ENCODE measurements around the gene MACROD1. TPM values are rescaled to one million over a fixed set of nuclear protein-coding genes. Genes with fewer than 3 reads are reported as not detected.

Gene MACROD1
- total and polyA plus RNA-seq, 7 donors = 147 to 281 (median 180) TPM

DNA sequence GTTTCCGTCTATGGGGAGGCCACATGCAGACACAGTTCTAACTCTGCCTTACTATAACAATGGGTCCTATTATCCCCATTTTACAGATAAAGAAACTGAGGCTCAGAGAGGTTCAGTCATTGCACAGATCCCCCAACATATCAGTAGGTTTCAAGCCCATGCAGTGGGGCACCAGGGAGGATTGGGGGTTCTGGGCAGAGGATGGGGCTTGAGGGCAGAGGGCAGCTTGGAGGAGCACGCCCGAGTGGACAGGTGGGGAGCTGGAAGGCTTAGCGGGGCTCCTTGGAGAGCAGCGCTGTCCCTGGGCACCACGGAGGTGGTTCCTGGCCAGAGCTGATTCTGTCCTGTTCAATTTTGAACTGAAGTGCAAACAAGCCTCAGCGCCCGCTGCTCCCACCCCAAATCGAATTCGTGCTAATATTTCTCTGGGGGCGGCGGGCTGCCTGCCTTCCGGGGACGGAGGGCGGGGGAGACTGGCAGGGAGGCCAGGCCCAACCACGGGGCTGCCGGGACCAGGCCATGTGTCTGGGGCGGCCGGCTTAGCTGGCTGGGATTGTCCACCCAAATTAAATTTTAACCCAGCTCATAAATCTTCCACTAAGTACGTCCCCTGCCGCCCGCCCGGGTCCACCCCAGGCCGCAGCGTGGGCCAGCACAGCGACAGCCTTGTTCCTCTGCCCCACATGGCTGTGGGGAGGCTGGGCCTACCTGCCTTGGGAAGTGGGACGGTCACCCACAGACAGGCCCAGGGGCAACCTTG, 80.8 kb downstream of the MACROD1 start:
- no peak for ATAC-seq
- no peaks in the 10 kb centered on the region for H3K36me3 ChIP-seq (ENCODE audit: insufficient read depth in 1 of 2, low read depth in 1 of 2)
- H3K4me3 ChIP-seq = no peak overlapping the region
- no peak overlapping the region for H3K27ac ChIP-seq
- DNase-seq = no peak
- TF ChIP-seq, protein P1, sequence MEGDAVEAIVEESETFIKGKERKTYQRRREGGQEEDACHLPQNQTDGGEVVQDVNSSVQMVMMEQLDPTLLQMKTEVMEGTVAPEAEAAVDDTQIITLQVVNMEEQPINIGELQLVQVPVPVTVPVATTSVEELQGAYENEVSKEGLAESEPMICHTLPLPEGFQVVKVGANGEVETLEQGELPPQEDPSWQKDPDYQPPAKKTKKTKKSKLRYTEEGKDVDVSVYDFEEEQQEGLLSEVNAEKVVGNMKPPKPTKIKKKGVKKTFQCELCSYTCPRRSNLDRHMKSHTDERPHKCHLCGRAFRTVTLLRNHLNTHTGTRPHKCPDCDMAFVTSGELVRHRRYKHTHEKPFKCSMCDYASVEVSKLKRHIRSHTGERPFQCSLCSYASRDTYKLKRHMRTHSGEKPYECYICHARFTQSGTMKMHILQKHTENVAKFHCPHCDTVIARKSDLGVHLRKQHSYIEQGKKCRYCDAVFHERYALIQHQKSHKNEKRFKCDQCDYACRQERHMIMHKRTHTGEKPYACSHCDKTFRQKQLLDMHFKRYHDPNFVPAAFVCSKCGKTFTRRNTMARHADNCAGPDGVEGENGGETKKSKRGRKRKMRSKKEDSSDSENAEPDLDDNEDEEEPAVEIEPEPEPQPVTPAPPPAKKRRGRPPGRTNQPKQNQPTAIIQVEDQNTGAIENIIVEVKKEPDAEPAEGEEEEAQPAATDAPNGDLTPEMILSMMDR (IDR thresholded peaks at IDR 0.05) = no peak
- H3K4me1 ChIP-seq = peaks cover 36% of the 10 kb centered on the region
- no peaks in the 10 kb centered on the region for H3K27me3 ChIP-seq (ENCODE audit: insufficient read depth in 3 of 3, low read length in 2 of 3)
- intact Hi-C loops (cut with DNase I) = no loop called here
- WGBS, 3 donors = 68 to 90% (median 76%) methylated on average over 24 to 27 of the region's 27 CpGs
- no peaks in the 10 kb centered on the region for H3K9me3 ChIP-seq

DNA sequence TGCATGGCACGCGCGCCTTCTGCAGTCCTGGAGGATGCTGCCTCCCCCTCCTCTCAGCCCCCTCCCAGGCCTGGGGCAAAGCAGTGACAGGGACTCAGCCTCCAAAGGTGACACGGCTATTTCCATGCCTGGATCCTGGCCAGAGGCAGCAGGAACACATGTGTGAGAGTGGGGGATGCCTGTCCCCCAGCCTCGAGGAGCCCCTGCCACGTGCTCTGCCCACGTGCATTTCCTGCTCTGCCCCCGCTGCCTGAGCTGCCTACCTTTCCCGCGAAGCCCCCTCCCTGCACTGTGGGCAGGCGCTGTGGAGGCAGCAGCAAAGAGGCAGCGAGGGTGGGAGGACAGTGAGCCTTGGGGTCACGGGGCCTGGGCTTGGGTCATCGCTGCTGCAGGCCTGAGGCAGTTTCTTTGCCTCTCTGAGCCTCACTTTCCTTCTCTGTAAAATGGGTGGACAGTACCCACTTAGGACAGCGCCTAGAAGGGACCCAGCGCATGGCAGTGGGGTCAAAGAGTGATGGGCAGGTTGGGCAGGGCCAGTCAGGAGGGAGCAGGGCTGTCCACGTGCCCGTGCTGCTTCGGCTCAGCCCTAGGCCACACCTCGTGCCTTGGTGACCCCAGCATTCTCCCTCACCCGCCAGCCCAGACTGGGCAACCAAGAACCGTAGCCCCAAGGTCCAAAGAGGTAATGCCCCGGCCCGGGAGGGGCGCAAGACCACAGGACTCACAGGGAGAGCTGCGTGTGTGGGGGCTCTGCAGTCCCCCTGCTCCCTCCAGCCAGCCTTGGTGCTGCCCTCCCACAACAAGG, 81.6 kb downstream of the MACROD1 start:
- no peaks in the 10 kb centered on the region for H3K9me3 ChIP-seq
- DNase-seq = no peak
- ATAC-seq = peak in 1 of 4 donors; percentile 7
- no peak overlapping the region for H3K27ac ChIP-seq
- no peak overlapping the region for H3K4me3 ChIP-seq
- TF ChIP-seq, protein P1 (IDR thresholded peaks at IDR 0.05) = no peak
- intact Hi-C loops (cut with DNase I) = no loop called here
- H3K4me1 ChIP-seq = peaks cover 30% of the 10 kb centered on the region
- H3K27me3 ChIP-seq (ENCODE audit: insufficient read depth in 3 of 3, low read length in 2 of 3) = no peaks in the 10 kb centered on the region
- 79 to 84% (median 82%) methylated on average over 24 to 26 of the region's 26 CpGs for WGBS, 3 donors
- H3K36me3 ChIP-seq (ENCODE audit: insufficient read depth in 1 of 2, low read depth in 1 of 2) = no peaks in the 10 kb centered on the region

DNA sequence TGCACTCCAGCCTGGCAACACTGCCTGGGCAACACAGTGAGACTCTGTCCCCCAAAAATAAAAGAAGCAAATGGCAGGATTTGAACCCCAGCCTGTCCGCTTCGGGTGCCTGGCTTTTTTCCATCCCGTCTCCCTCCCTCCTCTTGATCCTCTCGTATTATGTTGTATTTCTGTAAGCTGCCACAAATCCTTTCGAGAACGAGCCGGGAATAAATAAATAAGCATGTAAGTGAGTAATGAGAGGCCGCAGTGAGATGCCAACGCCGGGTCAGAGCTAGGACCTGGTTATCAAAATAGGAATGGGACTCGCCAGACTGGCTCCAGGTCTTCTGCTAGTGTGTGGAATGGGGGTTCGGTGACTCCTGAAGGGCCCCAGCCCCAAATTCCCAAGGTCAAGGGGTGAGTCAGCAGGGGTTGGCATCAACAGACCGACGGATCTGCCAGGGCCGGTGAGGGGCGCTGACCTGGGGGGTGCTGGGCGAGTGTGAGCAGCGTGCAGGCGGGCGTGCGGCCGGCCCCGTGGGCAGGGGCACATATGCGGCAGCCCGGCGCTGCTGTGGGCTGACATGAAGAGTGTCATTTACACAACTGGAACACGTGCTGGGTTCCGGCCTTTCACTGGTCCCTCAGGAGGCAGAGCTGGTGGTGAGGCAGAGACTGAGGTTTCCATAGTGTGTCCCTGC, 82.4 kb downstream of the MACROD1 start:
- 41 to 78% (median 53%) methylated on average over 28 of the region's 28 CpGs for whole genome bisulfite sequencing, 3 donors
- H3K4me1 ChIP-seq = peaks cover 29% of the 10 kb centered on the region
- H3K4me3 ChIP-seq = no peak overlapping the region
- ATAC-seq (peak; percentile 5 to 23 (median 19)), DNase-seq (no peak)
- no peaks in the 10 kb centered on the region for H3K27me3 ChIP-seq (ENCODE audit: insufficient read depth in 3 of 3, low read length in 2 of 3)
- no peaks in the 10 kb centered on the region for H3K9me3 ChIP-seq
- intact Hi-C loops (cut with DNase I) = no loop called here
- peak overlapping the region; percentile 1 for H3K27ac ChIP-seq
- TF ChIP-seq, protein P1 (IDR thresholded peaks at IDR 0.05) = no peak
- no peaks in the 10 kb centered on the region for H3K36me3 ChIP-seq (ENCODE audit: insufficient read depth in 1 of 2, low read depth in 1 of 2)

DNA sequence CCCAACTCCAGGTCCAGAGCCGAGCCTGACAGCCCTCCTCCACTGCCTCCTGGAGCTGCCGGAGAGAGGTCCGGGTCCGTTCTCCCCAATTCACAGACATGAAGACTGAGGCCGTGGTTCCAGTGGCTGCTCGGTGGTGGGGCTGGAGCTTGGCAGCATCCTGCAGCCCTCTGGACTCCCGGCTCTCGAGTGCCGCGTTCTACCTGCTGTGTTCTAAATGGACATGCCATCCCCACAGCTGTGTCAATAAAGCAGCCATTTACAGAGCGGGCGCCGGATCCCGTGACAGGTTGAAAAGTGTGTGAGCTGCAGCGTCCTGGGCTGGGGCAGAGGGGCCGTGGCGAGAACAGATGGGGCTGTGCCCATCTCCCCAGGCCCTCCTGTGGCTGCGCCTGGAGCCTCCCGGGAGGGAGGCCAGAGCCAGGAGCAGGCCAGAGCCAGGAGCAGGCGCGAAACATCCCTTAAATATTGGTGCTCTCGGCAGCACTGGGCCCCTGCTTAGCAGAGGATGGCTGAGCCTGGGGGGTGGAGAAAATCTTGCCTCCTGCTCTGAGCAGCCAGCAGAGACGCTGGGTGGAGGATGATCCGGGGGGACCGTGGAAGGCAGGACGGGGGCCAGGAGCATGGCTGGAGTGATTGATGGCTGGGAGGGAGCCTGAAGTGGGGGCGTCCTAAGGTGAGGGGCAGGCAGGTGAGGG, 84.0 kb downstream of the MACROD1 start:
- H3K27me3 ChIP-seq (ENCODE audit: insufficient read depth in 3 of 3, low read length in 2 of 3) = no peaks in the 10 kb centered on the region

More for the DNA sequence above, 84.0 kb downstream of the MACROD1 start:
- no peaks in the 10 kb centered on the region for H3K36me3 ChIP-seq (ENCODE audit: insufficient read depth in 1 of 2, low read depth in 1 of 2)
- intact Hi-C loops (cut with DNase I) = no loop called here
- H3K4me1 ChIP-seq = peaks cover 38% of the 10 kb centered on the region
- TF ChIP-seq, protein P1 (IDR thresholded peaks at IDR 0.05) = no peak
- no peak overlapping the region for H3K4me3 ChIP-seq
- no peak for DNase-seq
- H3K27ac ChIP-seq = no peak overlapping the region
- 87 to 90% (median 89%) methylated on average over 26 to 27 of the region's 27 CpGs for WGBS, 3 donors
- ATAC-seq = no peak
- no peaks in the 10 kb centered on the region for H3K9me3 ChIP-seq

Data from psoas muscle (tissue), 8 donors.